Measurements from ENCODE around the gene ARHGEF28. TPM values are rescaled to one million over a fixed set of nuclear protein-coding genes. Genes with fewer than 3 reads are reported as not detected.

Gene ARHGEF28
- total RNA-seq, 1 experiment from 2014 or later: 0.57 TPM

- H4K8ac ChIP-seq (replicated peaks; ENCODE audit: insufficient read length, low read depth, low read length): no peak overlapping the region
- H3K9ac ChIP-seq (ENCODE audit: extremely low read depth, insufficient read length, low read length): no peak overlapping the region
- H3K4ac ChIP-seq (ENCODE audit: low read depth, low read length): no peak overlapping the region
- Mint-ChIP-seq H3K36me3 (ENCODE audit: insufficient read depth in 1 of 3, low read depth in 3 of 3) (no peaks in the 10 kb centered on the region), H3K27me3 (ENCODE audit: low read depth) (peaks cover 3% of the 10 kb centered on the region; the same call in 1 of the 2 replicates), H3K4me1 (peaks cover 6 to 12% of the 10 kb centered on the region in 2 experiments; a peak in 3 of 4 replicates), H3K9me3 (no peaks in the 10 kb centered on the region), H3K4me3 (no peak overlapping the region), H3K27ac (no peak overlapping the region)
- no peak overlapping the region for H2BK15ac ChIP-seq (ENCODE audit: low read depth, low read length)
- DNase-seq: no peak
- H3K9me3 ChIP-seq (ENCODE audit: control insufficient read depth, low read depth, low read length): no peaks in the 10 kb centered on the region
- H2BK5ac ChIP-seq (ENCODE audit: insufficient read length, low read length): no peak overlapping the region
- H3K79me1 ChIP-seq (ENCODE audit: insufficient read depth, low read depth, low read length, poor library complexity, severe bottlenecking): no peaks in the 10 kb centered on the region
- no peak overlapping the region for H3K14ac ChIP-seq (ENCODE audit: insufficient read depth, low read length)
- H3K79me2 ChIP-seq (ENCODE audit: insufficient read depth, low read length): no peaks in the 10 kb centered on the region
- H3K23me2 ChIP-seq (ENCODE audit: insufficient read length, low read depth, low read length, poor library complexity, severe bottlenecking): no peaks in the 10 kb centered on the region
- H4K91ac ChIP-seq (ENCODE audit: insufficient read length, low read depth, low read length): no peak overlapping the region
- H2AFZ ChIP-seq (ENCODE audit: low read length): no peak overlapping the region
- H3K27ac ChIP-seq (ENCODE audit: insufficient read length, low read depth, low read length): no peak overlapping the region
- TF ChIP-seq, protein P1, sequence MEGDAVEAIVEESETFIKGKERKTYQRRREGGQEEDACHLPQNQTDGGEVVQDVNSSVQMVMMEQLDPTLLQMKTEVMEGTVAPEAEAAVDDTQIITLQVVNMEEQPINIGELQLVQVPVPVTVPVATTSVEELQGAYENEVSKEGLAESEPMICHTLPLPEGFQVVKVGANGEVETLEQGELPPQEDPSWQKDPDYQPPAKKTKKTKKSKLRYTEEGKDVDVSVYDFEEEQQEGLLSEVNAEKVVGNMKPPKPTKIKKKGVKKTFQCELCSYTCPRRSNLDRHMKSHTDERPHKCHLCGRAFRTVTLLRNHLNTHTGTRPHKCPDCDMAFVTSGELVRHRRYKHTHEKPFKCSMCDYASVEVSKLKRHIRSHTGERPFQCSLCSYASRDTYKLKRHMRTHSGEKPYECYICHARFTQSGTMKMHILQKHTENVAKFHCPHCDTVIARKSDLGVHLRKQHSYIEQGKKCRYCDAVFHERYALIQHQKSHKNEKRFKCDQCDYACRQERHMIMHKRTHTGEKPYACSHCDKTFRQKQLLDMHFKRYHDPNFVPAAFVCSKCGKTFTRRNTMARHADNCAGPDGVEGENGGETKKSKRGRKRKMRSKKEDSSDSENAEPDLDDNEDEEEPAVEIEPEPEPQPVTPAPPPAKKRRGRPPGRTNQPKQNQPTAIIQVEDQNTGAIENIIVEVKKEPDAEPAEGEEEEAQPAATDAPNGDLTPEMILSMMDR (conservative IDR thresholded peaks at IDR 0.05): no peak
- no peak overlapping the region for H3K56ac ChIP-seq (ENCODE audit: insufficient read length, low read depth, low read length)
- H2BK120ac ChIP-seq (ENCODE audit: low read depth, low read length, poor library complexity, severe bottlenecking): no peak overlapping the region
- H2AK5ac ChIP-seq (ENCODE audit: insufficient read length, low read length): no peak overlapping the region
- H3K27me3 ChIP-seq (ENCODE audit: insufficient read depth, low read length): no peaks in the 10 kb centered on the region
- H3K18ac ChIP-seq (ENCODE audit: insufficient read length, low read depth, low read length): no peak overlapping the region
- no peaks in the 10 kb centered on the region for H4K20me1 ChIP-seq (ENCODE audit: control insufficient read depth, insufficient read depth, insufficient read length)
- no peak overlapping the region for H3K23ac ChIP-seq (ENCODE audit: insufficient read length, low read depth, low read length)
- H4K5ac ChIP-seq (ENCODE audit: insufficient read length, low read depth, low read length): no peak overlapping the region
- no peak overlapping the region for H3T11ph ChIP-seq (ENCODE audit: low read length)
- no peak overlapping the region for H2BK20ac ChIP-seq (ENCODE audit: low read depth, low read length, poor library complexity, severe bottlenecking)
- no peak overlapping the region for H3K4me2 ChIP-seq (ENCODE audit: insufficient read depth, insufficient read length, low read length)
- H3K4me1 ChIP-seq (ENCODE audit: insufficient read depth, low read length): no peaks in the 10 kb centered on the region
- no peak overlapping the region for H2BK12ac ChIP-seq (ENCODE audit: insufficient read length, low read depth, low read length)
- no CpG with 5 or more reads among the region's 3 CpGs for WGBS (ENCODE audit: extremely low coverage, insufficient read length, low lambda C conversion rate)
Observed at GRCh38 chr5:73661753-73662152, 35.8 kb downstream of the ARHGEF28 start.
